ENCODE results near the gene FRMD4B.
"Not testable (repeated sequence)": the region's sequence is repeated elsewhere in the genome, so short reads cannot be mapped to it uniquely, and the experiment has no call there.

Gene FRMD4B

GRCh38 chr3:69282181-69282580 is 103.7 kb downstream of the FRMD4B start:
- no peak for DNase-seq

DNA sequence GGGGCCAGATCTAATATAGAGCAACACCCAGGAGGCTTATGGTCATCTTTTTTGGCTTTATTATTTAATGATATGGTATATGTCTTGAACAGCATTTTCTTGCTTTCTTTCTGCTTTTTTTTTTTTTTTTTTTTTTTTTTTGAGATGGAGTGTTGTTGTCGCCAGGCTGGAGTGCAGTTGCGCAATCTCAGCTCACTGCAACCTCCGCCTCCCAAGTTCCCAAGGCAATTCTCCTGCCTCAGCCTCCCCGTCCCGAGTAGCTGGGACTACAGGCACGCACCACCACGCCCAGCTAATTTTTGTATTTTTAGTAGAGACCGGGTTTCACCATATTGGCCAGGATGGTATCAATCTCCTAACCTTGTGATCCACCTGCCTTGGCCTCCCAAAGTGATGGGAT is 108.5 kb downstream of the FRMD4B start:
- not testable (repeated sequence) for DNase-seq

DNA sequence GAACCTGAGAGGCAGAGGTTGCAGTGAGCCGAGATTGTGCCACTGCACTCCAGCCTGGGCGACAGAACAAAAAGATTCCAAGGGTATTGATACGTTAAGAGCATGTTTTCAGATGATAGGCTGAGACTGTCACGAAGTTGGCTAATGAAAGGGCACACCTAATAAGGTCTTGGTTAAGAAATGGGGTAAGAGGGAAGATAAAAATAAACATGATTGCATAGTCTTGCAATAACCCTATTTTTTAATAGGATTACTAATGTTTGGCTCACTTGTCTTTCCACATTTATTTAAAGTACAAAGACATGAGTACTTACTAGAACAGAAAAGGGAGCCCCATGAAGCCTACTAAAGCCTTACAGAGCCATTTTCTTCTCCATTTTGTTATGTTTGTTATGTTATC is 109.0 kb downstream of the FRMD4B start:
- DNase-seq = no peak

- not testable (repeated sequence) for DNase-seq
These were observed 109.7 kb downstream of the FRMD4B start for GRCh38 chr3:69276191-69276590.

DNA sequence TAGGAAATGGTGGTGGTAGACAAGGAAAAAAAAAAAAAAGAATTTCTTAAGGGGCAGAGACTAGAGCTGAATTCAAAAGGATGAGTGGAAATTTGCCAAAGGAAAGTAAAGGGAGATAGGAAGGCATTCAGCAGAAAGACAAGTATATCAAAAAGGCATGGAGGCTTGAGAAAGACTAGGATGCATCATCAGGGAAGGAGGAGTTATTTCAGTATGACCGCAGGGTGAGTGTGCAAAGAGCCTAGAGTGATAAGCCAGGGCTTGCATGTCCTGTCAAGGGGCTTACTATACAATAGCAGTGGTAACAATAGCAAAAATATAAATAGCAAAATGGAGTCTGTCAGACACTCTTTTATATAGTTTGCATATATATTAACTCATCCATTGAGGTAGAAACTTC is 112.0 kb downstream of the FRMD4B start:
- no peak for DNase-seq

DNA sequence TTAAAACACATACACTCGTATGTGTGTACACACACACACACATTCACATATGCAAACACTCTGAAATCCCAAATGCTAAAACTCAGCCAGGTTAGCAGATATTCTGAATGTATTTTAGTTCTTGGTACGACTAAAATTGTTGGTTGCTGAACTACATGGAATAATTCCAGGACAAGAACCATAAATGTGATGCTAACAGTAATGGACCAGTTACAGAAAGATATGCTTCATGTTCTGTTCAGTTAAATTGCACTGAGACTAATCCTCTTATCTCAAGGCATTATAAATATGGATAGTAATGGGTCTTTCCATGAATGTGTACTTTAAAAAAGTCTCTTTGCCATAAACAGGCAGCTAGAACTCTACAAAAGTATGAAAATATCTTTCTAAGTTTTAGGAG is 113.3 kb downstream of the FRMD4B start:
- no peak for DNase-seq

GRCh38 chr3:69271098-69271497 is 114.8 kb downstream of the FRMD4B start:
- DNase-seq = no peak

- no peak for DNase-seq
These were observed 119.3 kb downstream of the FRMD4B start for GRCh38 chr3:69266585-69266984.

- DNase-seq = not testable (repeated sequence)
These were observed 119.8 kb downstream of the FRMD4B start for GRCh38 chr3:69266071-69266470.

- not testable (repeated sequence) for DNase-seq
These were observed 125.0 kb downstream of the FRMD4B start for GRCh38 chr3:69260843-69261405.

DNA sequence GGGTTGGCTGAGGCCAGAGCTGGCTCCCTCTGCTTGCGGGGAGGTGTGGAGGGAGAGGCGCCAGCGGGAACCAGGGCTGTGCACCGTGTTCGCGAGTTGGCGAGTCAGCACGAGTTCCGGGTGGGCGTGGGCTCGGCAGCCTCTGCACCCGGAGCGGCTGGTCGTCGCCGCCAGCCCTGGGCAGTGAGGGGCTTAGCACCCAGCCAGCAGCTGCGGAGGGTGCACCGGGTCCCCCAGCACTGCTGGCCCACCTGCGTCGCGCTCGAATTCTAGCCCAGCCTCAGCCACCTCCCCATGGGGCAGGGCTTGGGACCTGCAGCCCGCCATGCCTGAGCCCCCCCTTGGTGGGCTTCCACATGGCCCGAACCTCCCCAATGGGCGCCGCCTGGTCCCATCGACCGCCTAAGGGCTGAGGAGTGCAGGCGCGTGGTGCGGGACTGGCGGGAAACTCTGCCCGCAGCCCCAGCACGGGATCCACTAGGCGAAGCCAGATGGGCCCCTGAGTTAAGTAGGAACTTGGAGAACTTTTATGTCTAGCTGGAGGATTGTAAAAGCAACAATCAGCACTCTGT is 125.6 kb downstream of the FRMD4B start:
- no peak for DNase-seq

DNA sequence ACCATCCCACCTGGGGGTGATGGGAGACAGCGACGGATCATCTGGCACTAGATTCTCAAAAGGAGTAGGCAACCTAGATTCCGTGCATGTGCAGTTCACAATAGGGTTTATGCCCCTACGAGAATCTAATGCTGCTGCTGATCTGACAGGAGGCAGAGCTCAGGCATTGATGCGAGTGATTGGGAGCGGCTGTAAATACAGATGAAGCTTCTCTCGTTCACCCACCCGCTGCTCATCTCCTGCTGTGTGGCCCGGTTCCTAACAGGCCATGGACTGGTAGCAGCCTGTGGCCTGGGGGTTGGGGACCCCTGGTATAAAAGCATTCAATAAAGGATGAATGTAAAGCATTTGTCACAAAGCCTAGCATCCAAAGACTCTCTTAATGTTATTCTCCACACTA is 126.8 kb downstream of the FRMD4B start:
- no peak for DNase-seq

DNA sequence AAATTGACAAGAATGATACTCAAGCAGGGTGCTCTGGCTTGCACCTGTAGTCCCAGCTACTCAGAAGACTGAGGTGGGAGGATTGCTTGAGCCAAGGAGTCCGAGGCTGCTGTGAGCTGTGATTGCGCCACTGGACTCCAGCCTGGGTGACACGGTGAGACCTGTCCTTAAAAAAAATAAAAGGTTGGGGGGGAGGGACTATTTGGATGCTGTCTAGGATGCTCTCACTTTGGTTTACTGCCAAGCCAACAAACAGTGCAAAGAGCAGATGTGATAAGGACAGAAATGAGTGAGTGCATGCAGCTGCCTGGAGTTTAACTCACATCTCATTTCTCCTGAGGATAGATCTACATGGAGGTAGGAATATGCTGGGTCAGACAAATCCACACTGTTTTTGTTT is 130.0 kb downstream of the FRMD4B start:
- no peak for DNase-seq

DNA sequence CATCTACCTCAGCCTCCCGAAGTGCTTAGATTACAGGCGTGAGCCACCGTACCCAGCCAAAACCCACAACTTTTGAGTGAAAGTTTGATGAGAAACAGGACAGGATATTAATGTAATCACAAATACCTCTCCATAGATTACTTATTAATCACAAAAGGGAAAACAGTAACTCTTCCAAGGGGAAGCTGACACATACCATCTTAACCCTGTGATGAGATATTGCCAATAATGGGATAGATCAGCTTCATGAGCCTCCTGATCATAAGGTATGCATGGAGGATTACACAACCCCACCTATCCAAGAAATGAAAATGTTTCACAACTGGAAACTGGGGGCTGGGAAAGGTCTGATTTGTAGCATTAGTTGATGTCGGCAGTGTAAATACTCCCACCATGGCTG is 131.5 kb downstream of the FRMD4B start:
- DNase-seq = no peak

DNA sequence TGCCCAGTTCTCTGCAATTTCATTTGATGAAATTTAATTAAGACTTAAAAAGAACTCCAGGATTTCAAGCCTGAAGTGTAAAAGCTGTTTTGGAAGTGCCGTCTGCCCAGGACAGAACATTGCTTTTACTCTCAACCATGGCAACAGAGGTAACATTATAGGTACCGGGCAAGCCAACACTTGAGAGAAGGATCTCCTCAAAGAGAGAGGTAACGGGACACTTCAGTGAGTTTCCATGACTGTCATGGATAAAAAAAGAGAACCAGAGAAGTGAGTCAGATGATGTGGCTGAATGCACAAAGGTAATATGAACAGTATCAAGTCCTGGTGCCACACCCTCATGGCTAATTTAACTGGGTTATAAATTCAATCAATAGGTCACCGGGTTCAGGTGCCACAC is 133.3 kb downstream of the FRMD4B start:
- DNase-seq = no peak

GRCh38 chr3:69252141-69252540 is 133.7 kb downstream of the FRMD4B start:
- DNase-seq = no peak

- no peak for DNase-seq
These were observed 134.6 kb downstream of the FRMD4B start for GRCh38 chr3:69251078-69251805.

GRCh38 chr3:69250014-69250413 is 135.9 kb downstream of the FRMD4B start:
- no peak for DNase-seq

DNA sequence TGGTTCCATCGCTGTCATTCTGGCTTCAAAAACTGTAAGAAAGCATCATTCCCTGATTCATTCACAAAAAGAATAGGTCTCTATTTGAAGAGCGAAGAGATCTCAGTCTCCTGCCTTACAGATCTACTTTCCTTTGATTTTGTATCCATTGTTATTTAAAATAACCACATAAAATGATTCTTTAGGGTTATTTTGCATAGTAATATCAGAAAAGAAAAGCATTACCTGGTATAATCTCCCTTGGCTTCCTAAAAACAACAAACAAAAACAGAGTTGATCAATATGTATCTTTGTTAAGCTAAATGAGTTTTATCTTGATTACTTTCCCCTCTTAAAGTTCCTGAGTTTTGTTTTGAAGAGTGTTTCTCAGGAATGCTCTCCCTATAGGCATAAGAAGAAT is 136.9 kb downstream of the FRMD4B start:
- no peak for DNase-seq

DNA sequence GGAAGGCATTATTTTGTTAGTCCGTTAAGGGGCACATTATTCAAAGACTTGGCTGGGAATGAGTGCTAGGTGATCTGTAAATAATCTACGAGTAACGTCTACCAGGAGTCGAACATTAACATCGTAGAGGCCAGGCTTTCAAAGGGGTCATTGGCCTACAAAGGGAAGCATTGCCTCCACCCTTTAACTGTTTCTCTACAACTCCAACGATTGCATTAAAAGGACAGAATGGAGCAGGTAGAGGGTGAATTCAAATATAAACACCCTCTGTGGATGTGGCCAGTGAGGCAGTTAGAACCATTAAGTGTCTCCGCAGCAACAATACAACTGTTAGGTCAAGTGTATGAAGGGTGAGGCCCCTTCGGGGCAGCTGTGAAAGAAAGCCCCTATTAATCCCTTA is 137.5 kb downstream of the FRMD4B start:
- DNase-seq = no peak

GRCh38 chr3:69246612-69247011 is 139.3 kb downstream of the FRMD4B start:
- DNase-seq = no peak

DNA sequence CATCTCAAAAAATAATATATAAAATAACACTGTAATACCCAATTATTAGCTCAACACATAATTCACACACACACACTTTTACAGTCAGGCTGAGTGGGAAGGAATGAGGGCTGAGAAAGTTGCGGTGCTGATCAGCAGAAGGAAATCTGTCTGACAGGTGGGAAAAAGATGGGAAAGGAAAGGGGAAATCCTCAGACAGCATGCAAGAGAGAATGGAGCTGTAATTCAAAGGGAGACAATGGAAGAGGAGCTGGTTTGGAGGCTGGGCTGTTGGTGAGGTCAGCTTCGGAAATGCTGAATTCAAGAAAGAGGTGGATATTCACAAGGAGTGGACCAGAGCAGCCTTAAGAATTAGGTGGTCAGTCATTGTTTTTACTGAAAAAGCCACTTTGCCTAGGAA is 141.8 kb downstream of the FRMD4B start:
- DNase-seq = no peak

GRCh38 chr3:69241769-69242168 is 144.1 kb downstream of the FRMD4B start:
- DNase-seq = no peak

All from NCI-H1694 (cell line).